HepG2 (cell line): ENCODE results near the gene POU3F1. TPM values are rescaled to one million over a fixed set of nuclear protein-coding genes. Genes with fewer than 3 reads are reported as not detected.

ENCODE experiments used
- KLF12 ChIP-seq: sonication (generic); formaldehyde crosslinking; IDR thresholded peaks from 2 replicates; pipeline ENCODE4 v1.4.0; 2020; ENCODE audit warnings: missing genetic modification reagents, borderline replicate concordance
- TCF7L2 ChIP-seq: IDR thresholded peaks from 2 replicates; pipeline ENCODE4 v1.6.1; 2011; ENCODE audit warnings: mild to moderate bottlenecking, low read depth, low read length, moderate library complexity
- ZNF318 ChIP-seq: sonication (generic); formaldehyde crosslinking; IDR thresholded peaks from 2 replicates; pipeline ENCODE4 v1.4.0; 2020; ENCODE audit warnings: mild to moderate bottlenecking, missing genetic modification reagents
- ZNF354B ChIP-seq: sonication (generic); formaldehyde crosslinking; IDR thresholded peaks from 2 replicates; pipeline ENCODE4 v1.8.0; 2022; ENCODE audit warnings: mild to moderate bottlenecking, missing genetic modification reagents
- polyA plus RNA-seq, 8 experiments: library from polyadenylated mRNA; depleted of rRNA in 3 of 8; stranded (reverse) in 7 of 8; unstranded in 1 of 8; fragments of >200 nt; fragmentation: Illumina TruSeq in 4 of 8; extraction: Trizol in 4 of 8; gene quantifications; 2 replicates each; pipeline versions ENCODE4 v1.2.1 to v1.2.3, GENCODE V29; 2011 to 2016; ENCODE audit warnings: low read depth in 4 of 8, missing spikeins in 1 of 8, mixed read lengths in 1 of 8; ENCODE audit not compliant: insufficient read depth in 1 of 8
- total RNA-seq, 5 experiments: library from RNA; depleted of rRNA; stranded (reverse); fragments of >200 nt; fragmentation: Illumina TruSeq; extraction: Trizol; gene quantifications; 2 replicates each; pipeline ENCODE4 v1.2.3, GENCODE V29; 2016; ENCODE audit warnings: low read depth in 1 of 5

Gene POU3F1
- total and polyA plus RNA-seq, 2 of the 13 experiments (the other 11 are each of a cell fraction or from before 2014, with no cell fraction given), result not detected

DNA sequence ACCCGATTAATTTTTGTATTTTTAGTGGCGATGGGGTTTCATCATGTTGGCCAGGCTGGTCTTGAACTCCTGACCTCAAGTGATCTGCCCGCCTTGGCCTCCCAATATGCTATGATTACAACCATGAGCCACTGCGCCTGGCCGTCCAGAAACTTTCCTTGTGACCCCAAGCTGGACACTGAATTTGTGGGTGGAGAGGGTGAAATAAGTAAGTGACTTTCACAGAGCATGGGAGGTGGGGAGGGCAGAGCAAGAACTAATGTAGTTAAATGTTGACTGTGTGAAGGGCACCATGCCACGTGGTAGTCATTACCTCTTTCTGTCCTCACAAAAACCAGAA, 36.8 kb downstream of the POU3F1 start (continued):
- TF ChIP-seq ZNF318 (CRISPR knock-in tag) (no peak), TCF7L2 (no peak), ZNF354B (CRISPR knock-in tag) (no peak), KLF12 (CRISPR knock-in tag) (no peak)
